ENCODE measurements around the gene FOLR3. TPM values are rescaled to one million over a fixed set of nuclear protein-coding genes. Genes with fewer than 3 reads are reported as not detected.
"Not testable (repeated sequence)": the region's sequence is repeated elsewhere in the genome, so short reads cannot be mapped to it uniquely, and the experiment has no call there.

The FOLR3 gene
- polyA plus RNA-seq, 4 donors: 0.12 to 0.84 TPM; not detected in 2

DNA sequence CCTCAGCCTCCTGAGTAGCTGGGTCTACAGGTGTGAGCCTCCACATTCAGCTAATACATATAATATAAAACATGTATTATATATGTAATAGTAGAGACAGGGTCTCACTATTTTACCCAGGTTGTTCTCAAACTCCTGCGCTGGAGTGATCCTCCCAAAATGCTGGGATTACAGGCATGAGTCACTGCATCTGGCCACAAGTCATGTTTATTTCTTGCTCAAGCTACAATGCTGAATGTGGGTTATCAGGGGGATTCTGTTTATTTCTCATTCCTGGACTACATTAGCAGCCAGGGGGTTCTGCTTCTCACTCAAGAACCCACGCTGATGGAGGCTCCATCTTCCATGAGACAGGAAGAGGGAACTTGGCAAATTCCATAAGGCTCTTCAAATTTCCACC is 24.8 kb downstream of the FOLR3 start:
- FAIRE-seq: no peak
- Histone ChIP-seq H3K4me1 (ENCODE audit: control insufficient read depth in 3 of 3, insufficient read depth in 2 of 3, low read depth in 1 of 3, low read length in 2 of 3) (peaks cover 0 to 3% (median 0%) of the 10 kb centered on the region in 3 donors), H3K4me3 (ENCODE audit: low read depth in 1 of 3, low read length in 3 of 3) (no peak overlapping the region), H3K9me3 (ENCODE audit: control insufficient read depth in 2 of 2, insufficient read depth in 1 of 2, low read depth in 1 of 2, low read length in 1 of 2) (no peaks in the 10 kb centered on the region), H3K27me3 (ENCODE audit: control insufficient read depth in 3 of 3, insufficient read depth in 3 of 3, low read length in 3 of 3) (peaks cover 0 to 2% (median 0%) of the 10 kb centered on the region in 3 donors), H3K27ac (ENCODE audit: low read depth in 1 of 3, low read length in 2 of 3) (no peak overlapping the region), H3K36me3 (ENCODE audit: control insufficient read depth in 3 of 3, insufficient read depth in 2 of 3, low read depth in 1 of 3, low read length in 3 of 3) (no peaks in the 10 kb centered on the region)
- 65 to 86% (median 74%) methylated on average over 2 of the region's 2 CpGs for WGBS, 3 donors
- DNase-seq: no peak

DNA sequence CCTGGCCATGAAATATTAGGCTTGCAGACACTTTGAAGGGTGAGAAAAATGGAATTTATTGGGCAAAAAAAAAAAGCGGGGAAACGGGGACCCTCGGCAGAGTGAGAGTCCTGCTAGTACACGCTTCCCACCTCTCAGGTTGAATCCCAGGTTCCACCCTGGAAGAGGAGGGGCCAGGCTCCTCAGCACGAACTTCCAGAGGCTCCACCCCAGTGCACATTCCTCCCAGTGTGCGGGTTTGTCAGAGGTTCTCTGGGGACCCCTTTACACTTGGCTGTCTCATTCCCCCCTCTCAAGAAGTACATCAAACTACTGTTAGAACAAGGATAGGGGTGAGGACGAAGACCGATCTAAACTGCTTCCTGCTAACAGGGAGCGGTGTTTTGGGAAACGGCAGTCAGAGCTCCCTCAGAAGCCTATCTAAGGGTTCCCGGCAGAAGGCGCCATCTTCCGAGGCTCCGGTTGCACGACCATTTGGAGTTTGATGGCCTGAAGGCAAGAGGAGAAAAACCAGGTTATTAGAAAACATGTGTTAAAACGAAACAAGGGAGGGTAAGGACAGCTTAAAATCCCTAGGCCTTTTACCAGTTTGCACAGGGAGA is 27.5 kb downstream of the FOLR3 start:
- 82 to 87% (median 85%) methylated on average over 16 of the region's 16 CpGs for WGBS, 3 donors
- Histone ChIP-seq H3K4me3 (ENCODE audit: low read depth in 1 of 3, low read length in 3 of 3) (no peak overlapping the region), H3K4me1 (ENCODE audit: control insufficient read depth in 3 of 3, insufficient read depth in 2 of 3, low read depth in 1 of 3, low read length in 2 of 3) (peaks cover 0 to 3% (median 0%) of the 10 kb centered on the region in 3 donors), H3K9me3 (ENCODE audit: control insufficient read depth in 2 of 2, insufficient read depth in 1 of 2, low read depth in 1 of 2, low read length in 1 of 2) (no peaks in the 10 kb centered on the region), H3K36me3 (ENCODE audit: control insufficient read depth in 3 of 3, insufficient read depth in 2 of 3, low read depth in 1 of 3, low read length in 3 of 3) (no peaks in the 10 kb centered on the region), H3K27me3 (ENCODE audit: control insufficient read depth in 3 of 3, insufficient read depth in 3 of 3, low read length in 3 of 3) (no peaks in the 10 kb centered on the region), H3K27ac (ENCODE audit: low read depth in 1 of 3, low read length in 2 of 3) (no peak overlapping the region)
- DNase-seq: no peak
- no peak for FAIRE-seq

GRCh38 chr11:72164187-72164586 is 28.7 kb downstream of the FOLR3 start:
- not testable (repeated sequence) for H3K9me3 ChIP-seq (ENCODE audit: control insufficient read depth in 2 of 2, insufficient read depth in 1 of 2, low read depth in 1 of 2, low read length in 1 of 2); H3K36me3 ChIP-seq (ENCODE audit: control insufficient read depth in 3 of 3, insufficient read depth in 2 of 3, low read depth in 1 of 3, low read length in 3 of 3); DNase-seq; H3K27ac ChIP-seq (ENCODE audit: low read depth in 1 of 3, low read length in 2 of 3); H3K27me3 ChIP-seq (ENCODE audit: control insufficient read depth in 3 of 3, insufficient read depth in 3 of 3, low read length in 3 of 3); FAIRE-seq; H3K4me3 ChIP-seq (ENCODE audit: low read depth in 1 of 3, low read length in 3 of 3)
- H3K4me1 ChIP-seq (ENCODE audit: control insufficient read depth in 3 of 3, insufficient read depth in 2 of 3, low read depth in 1 of 3, low read length in 2 of 3): peaks cover 0 to 11% (median 0%) of the 10 kb centered on the region in 3 donors
- WGBS, 3 donors: 69 to 98% (median 90%) methylated on average over 2 of the region's 3 CpGs

GRCh38 chr11:72169046-72169555 is 33.6 kb downstream of the FOLR3 start:
- not testable (repeated sequence) for H3K4me3 ChIP-seq (ENCODE audit: low read depth in 1 of 3, low read length in 3 of 3); FAIRE-seq; H3K36me3 ChIP-seq (ENCODE audit: control insufficient read depth in 3 of 3, insufficient read depth in 2 of 3, low read depth in 1 of 3, low read length in 3 of 3); H3K9me3 ChIP-seq (ENCODE audit: control insufficient read depth in 2 of 2, insufficient read depth in 1 of 2, low read depth in 1 of 2, low read length in 1 of 2); H3K27me3 ChIP-seq (ENCODE audit: control insufficient read depth in 3 of 3, insufficient read depth in 3 of 3, low read length in 3 of 3)
- H3K27ac ChIP-seq (ENCODE audit: low read depth in 1 of 3, low read length in 2 of 3): peak overlapping the region in 1 of 3 donors; percentile 57
- 91 to 96% (median 94%) methylated on average over 5 of the region's 5 CpGs for WGBS, 3 donors
- peak in 1 of 2 donors; percentile 17 for DNase-seq
- H3K4me1 ChIP-seq (ENCODE audit: control insufficient read depth in 3 of 3, insufficient read depth in 2 of 3, low read depth in 1 of 3, low read length in 2 of 3): peaks cover 0 to 26% (median 0%) of the 10 kb centered on the region in 3 donors

GRCh38 chr11:72169754-72170153 is 34.2 kb downstream of the FOLR3 start:
- Histone ChIP-seq H3K27ac (ENCODE audit: low read depth in 1 of 3, low read length in 2 of 3) (peak overlapping the region in 1 of 3 donors; percentile 57), H3K4me1 (ENCODE audit: control insufficient read depth in 3 of 3, insufficient read depth in 2 of 3, low read depth in 1 of 3, low read length in 2 of 3) (peaks cover 0 to 31% (median 0%) of the 10 kb centered on the region in 3 donors)
- H3K36me3 ChIP-seq (ENCODE audit: control insufficient read depth in 3 of 3, insufficient read depth in 2 of 3, low read depth in 1 of 3, low read length in 3 of 3); H3K27me3 ChIP-seq (ENCODE audit: control insufficient read depth in 3 of 3, insufficient read depth in 3 of 3, low read length in 3 of 3); H3K9me3 ChIP-seq (ENCODE audit: control insufficient read depth in 2 of 2, insufficient read depth in 1 of 2, low read depth in 1 of 2, low read length in 1 of 2); FAIRE-seq; DNase-seq; H3K4me3 ChIP-seq (ENCODE audit: low read depth in 1 of 3, low read length in 3 of 3): not testable (repeated sequence)
- 76 to 84% (median 79%) methylated on average over 3 of the region's 3 CpGs for WGBS, 3 donors

GRCh38 chr11:72172043-72172442 is 36.5 kb downstream of the FOLR3 start:
- H3K27me3 ChIP-seq (ENCODE audit: control insufficient read depth in 3 of 3, insufficient read depth in 3 of 3, low read length in 3 of 3); FAIRE-seq; DNase-seq; H3K27ac ChIP-seq (ENCODE audit: low read depth in 1 of 3, low read length in 2 of 3); H3K9me3 ChIP-seq (ENCODE audit: control insufficient read depth in 2 of 2, insufficient read depth in 1 of 2, low read depth in 1 of 2, low read length in 1 of 2); H3K36me3 ChIP-seq (ENCODE audit: control insufficient read depth in 3 of 3, insufficient read depth in 2 of 3, low read depth in 1 of 3, low read length in 3 of 3); H3K4me3 ChIP-seq (ENCODE audit: low read depth in 1 of 3, low read length in 3 of 3): not testable (repeated sequence)
- WGBS, 3 donors: 83% methylated on average over 4 of the region's 4 CpGs
- H3K4me1 ChIP-seq (ENCODE audit: control insufficient read depth in 3 of 3, insufficient read depth in 2 of 3, low read depth in 1 of 3, low read length in 2 of 3): peaks cover 0 to 36% (median 1%) of the 10 kb centered on the region in 3 donors

DNA sequence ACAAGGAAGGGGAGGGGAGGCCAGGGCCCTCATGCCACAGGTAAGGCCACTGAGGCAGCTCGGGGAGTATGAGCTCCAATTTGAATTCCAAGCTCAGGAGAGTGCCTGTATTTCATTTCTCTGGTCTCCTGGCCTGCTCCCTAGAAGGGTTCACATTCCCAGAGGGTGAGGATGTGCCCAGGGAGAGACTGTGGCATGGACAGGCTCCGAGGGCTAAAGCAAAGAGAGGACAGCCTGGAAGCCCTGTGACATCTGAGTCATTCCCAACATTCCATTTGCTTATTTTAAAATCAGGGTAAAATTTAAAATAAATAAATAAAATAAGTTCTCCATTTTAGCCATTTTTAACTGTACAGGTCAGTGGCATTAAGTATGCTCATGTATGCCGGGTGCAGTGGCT is 37.8 kb downstream of the FOLR3 start:
- DNase-seq: no peak
- 88 to 90% (median 88%) methylated on average over 3 of the region's 3 CpGs for WGBS, 3 donors

DNA sequence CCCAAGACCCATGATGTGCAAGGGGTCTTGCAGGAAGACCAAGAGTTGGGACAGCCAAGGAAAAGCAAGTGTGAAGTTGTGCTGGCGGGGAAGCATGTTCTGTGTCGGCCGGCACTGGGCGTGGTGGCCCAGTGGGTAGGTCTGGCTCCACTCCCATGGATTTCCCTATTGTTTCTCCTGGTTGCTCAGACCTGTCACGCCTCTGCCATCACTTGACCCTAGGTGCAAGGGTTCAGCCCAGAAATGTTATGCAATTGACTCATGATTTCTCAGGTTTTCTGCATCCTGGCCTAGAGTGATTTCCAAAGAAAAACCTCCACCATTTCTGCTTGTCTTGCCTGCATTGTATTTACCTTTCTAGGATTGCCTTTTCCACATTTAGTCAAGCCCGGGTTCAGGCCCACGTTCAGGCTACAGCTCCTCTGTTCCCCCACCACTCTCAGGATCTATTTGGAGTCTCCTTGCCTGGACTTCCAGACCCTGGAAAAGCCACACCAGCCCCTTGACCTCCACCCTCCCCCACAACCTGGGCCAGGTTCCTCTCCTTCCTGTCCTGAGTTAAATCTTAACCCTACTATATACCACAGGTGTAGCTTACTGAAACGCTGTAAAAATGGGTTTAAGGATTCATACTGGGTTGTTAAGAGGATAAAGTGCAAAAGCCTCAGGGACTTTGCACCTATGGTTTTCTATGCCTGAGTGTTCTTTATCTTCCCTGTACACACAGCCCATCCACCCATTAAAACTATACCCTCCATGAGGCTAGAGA is 39.0 kb downstream of the FOLR3 start:
- H3K36me3 ChIP-seq (ENCODE audit: control insufficient read depth in 3 of 3, insufficient read depth in 2 of 3, low read depth in 1 of 3, low read length in 3 of 3): no peaks in the 10 kb centered on the region
- FAIRE-seq: no peak
- peak overlapping the region; percentile 37 to 92 (median 75) for H3K27ac ChIP-seq (ENCODE audit: low read depth in 1 of 3, low read length in 2 of 3)
- H3K4me3 ChIP-seq (ENCODE audit: low read depth in 1 of 3, low read length in 3 of 3): no peak overlapping the region
- 26 to 69% (median 27%) methylated on average over 8 of the region's 8 CpGs for WGBS, 3 donors
- H3K4me1 ChIP-seq (ENCODE audit: control insufficient read depth in 3 of 3, insufficient read depth in 2 of 3, low read depth in 1 of 3, low read length in 2 of 3): peaks cover 0 to 39% (median 1%) of the 10 kb centered on the region in 3 donors
- peak; percentile 78 to 84 for DNase-seq
- H3K9me3 ChIP-seq (ENCODE audit: control insufficient read depth in 2 of 2, insufficient read depth in 1 of 2, low read depth in 1 of 2, low read length in 1 of 2): no peaks in the 10 kb centered on the region
- H3K27me3 ChIP-seq (ENCODE audit: control insufficient read depth in 3 of 3, insufficient read depth in 3 of 3, low read length in 3 of 3): no peaks in the 10 kb centered on the region

More for the DNA sequence above, 37.8 kb downstream of the FOLR3 start:
- Histone ChIP-seq H3K27me3 (ENCODE audit: control insufficient read depth in 3 of 3, insufficient read depth in 3 of 3, low read length in 3 of 3) (no peaks in the 10 kb centered on the region), H3K27ac (ENCODE audit: low read depth in 1 of 3, low read length in 2 of 3) (peak overlapping the region in 1 of 3 donors; percentile 21), H3K4me3 (ENCODE audit: low read depth in 1 of 3, low read length in 3 of 3) (no peak overlapping the region), H3K36me3 (ENCODE audit: control insufficient read depth in 3 of 3, insufficient read depth in 2 of 3, low read depth in 1 of 3, low read length in 3 of 3) (no peaks in the 10 kb centered on the region), H3K4me1 (ENCODE audit: control insufficient read depth in 3 of 3, insufficient read depth in 2 of 3, low read depth in 1 of 3, low read length in 2 of 3) (peaks cover 0 to 49% (median 1%) of the 10 kb centered on the region in 3 donors), H3K9me3 (ENCODE audit: control insufficient read depth in 2 of 2, insufficient read depth in 1 of 2, low read depth in 1 of 2, low read length in 1 of 2) (no peaks in the 10 kb centered on the region)
- no peak for FAIRE-seq

Measured in small intestine (tissue), 7 donors.